HepG2 (cell line): Measurements from ENCODE around the gene PTEN. TPM values are rescaled to one million over a fixed set of nuclear protein-coding genes. Genes with fewer than 3 reads are reported as not detected.

Experiments
- ATAC-seq: fragments of 200-7000 bp; cut with Tn5 transposase; 3 replicates; pipeline ENCODE4 v1.9.1; 2020; ENCODE audit warnings: mild to moderate bottlenecking, moderate library complexity
- BruUV-seq: library from RNA; stranded (reverse); fragments of 400-500 nt; replicated peaks from 2 replicates; lab custom pipeline; 2021; lab: Mats Ljungman, UMichigan
- CTCF ChIA-PET: fragments of 300-600 bp; formaldehyde crosslinking; extraction: SDS; loops from one replicate; lab custom pipeline; 2021; ENCODE audit warnings: low total read pairs, inconsistent platforms, low intra/inter-chr PET ratio; lab: Yijun Ruan, JAX
- POLR2A ChIA-PET: fragments of 350-600 bp; sonication (Branson Sonifier 250); formaldehyde crosslinking; loops from one replicate; lab custom pipeline; 2020; ENCODE audit warnings: antibody characterized with exemption, inconsistent platforms; lab: Yijun Ruan, JAX
- DNase-seq: peaks from one replicate; pipeline ENCODE4 v3.0.0-alpha.2; 2015; ENCODE audit warnings: low spot score
- FAIRE-seq: peaks from 3 replicates; lab custom pipeline; 2011; peaks lifted over from hg19 to GRCh38; lab: Jason Lieb, UNC
- H2AFZ ChIP-seq: one replicate; pipeline ENCODE4 v1.6.1; 2011; ENCODE audit warnings: low read length, inconsistent platforms
- H3K27ac ChIP-seq: fragments of 300-600 bp; 3 replicates; pipeline ENCODE4 v1.8.0; 2011; ENCODE audit warnings: mixed run types, mild to moderate bottlenecking, mixed read lengths, low read length, inconsistent platforms; ENCODE audit not compliant: insufficient read depth; ENCODE audit errors: extremely low read length
- H3K27me3 ChIP-seq, 2 experiments: fragments of 200-600 bp in 1 of 2; 2 replicates in 1 of 2; 3 replicates in 1 of 2; pipeline versions ENCODE4 v1.6.0 to v1.8.0; 2011; ENCODE audit warnings: low read length in 2 of 2, mild to moderate bottlenecking in 2 of 2, moderate library complexity in 2 of 2, inconsistent platforms in 1 of 2; ENCODE audit not compliant: insufficient read depth in 2 of 2, control insufficient read depth in 1 of 2
- H3K36me3 ChIP-seq, 2 experiments: fragments of 200-600 bp in 1 of 2; replicated peaks in 1 of 2; 2 replicates in 1 of 2; 3 replicates in 1 of 2; pipeline versions ENCODE4 v1.5.1 to v1.8.0; 2011; ENCODE audit warnings: low read length in 2 of 2, inconsistent platforms in 1 of 2; ENCODE audit not compliant: insufficient read depth in 2 of 2, control insufficient read depth in 1 of 2
- H3K4me1 ChIP-seq: 2 replicates; pipeline ENCODE4 v1.5.1; 2012; ENCODE audit warnings: low read length, inconsistent platforms; ENCODE audit not compliant: insufficient read depth
- H3K4me2 ChIP-seq: 2 replicates; pipeline ENCODE4 v1.6.0; 2011; ENCODE audit warnings: low read depth, low read length, inconsistent platforms
- H3K4me3 ChIP-seq, 3 experiments: fragments of 200-600 bp in 1 of 3; sonication (generic), shearing (Covaris generic) in 1 of 3; replicated peaks in 1 of 3; 2 replicates each; pipeline ENCODE4 v1.5.1; 2011 to 2016; ENCODE audit warnings: low read length in 3 of 3, inconsistent platforms in 2 of 3, low read depth in 2 of 3, mild to moderate bottlenecking in 2 of 3, control low read depth in 1 of 3, mixed read lengths in 1 of 3; ENCODE audit not compliant: insufficient read depth in 1 of 3
- H3K79me2 ChIP-seq: one replicate; pipeline ENCODE4 v1.6.1; 2011; ENCODE audit warnings: low read length, inconsistent platforms; ENCODE audit not compliant: insufficient read depth
- H3K9ac ChIP-seq: 2 replicates; pipeline ENCODE4 v1.6.0; 2011; ENCODE audit warnings: mild to moderate bottlenecking, low read depth, low read length, inconsistent platforms; ENCODE audit not compliant: insufficient read depth
- H3K9me3 ChIP-seq: 2 replicates; pipeline ENCODE4 v1.5.1; 2012; ENCODE audit warnings: mild to moderate bottlenecking, low read length
- H4K20me1 ChIP-seq: 2 replicates; pipeline ENCODE4 v1.6.0; 2011; ENCODE audit warnings: inconsistent platforms, mild to moderate bottlenecking, low read length, moderate library complexity; ENCODE audit not compliant: insufficient read depth
- ARNTL ChIP-seq: sonication (generic); formaldehyde crosslinking; IDR thresholded peaks from 2 replicates; pipeline ENCODE4 v1.4.0; 2020; ENCODE audit warnings: mild to moderate bottlenecking, missing genetic modification reagents
- CHD4 ChIP-seq: fragments of 200-600 bp; sonication (generic); IDR thresholded peaks from 2 replicates; pipeline ENCODE4 v1.7.0; 2017; ENCODE audit warnings: mild to moderate bottlenecking, low read length, borderline replicate concordance
- DNMT1 ChIP-seq: sonication (generic); formaldehyde crosslinking; IDR thresholded peaks from 2 replicates; pipeline ENCODE4 v1.5.1; 2020; ENCODE audit warnings: mild to moderate bottlenecking, missing genetic modification reagents
- MAFF ChIP-seq: IDR thresholded peaks from 2 replicates; pipeline ENCODE4 v1.6.1; 2011; ENCODE audit warnings: low read depth, low read length, improper control_type of control experiment
- MAFK ChIP-seq, 2 experiments: IDR thresholded peaks in 1 of 2; conservative IDR thresholded peaks in 1 of 2; 2 replicates each; pipeline ENCODE4 v1.6.1; 2011; ENCODE audit warnings: improper control_type of control experiment in 2 of 2, low read length in 2 of 2
- MTA3 ChIP-seq: sonication (generic); formaldehyde crosslinking; IDR thresholded peaks from 2 replicates; pipeline ENCODE4 v1.4.0; 2020; ENCODE audit warnings: missing genetic modification reagents
- RBFOX2 ChIP-seq: fragments of 200-400 bp; formaldehyde crosslinking; IDR thresholded peaks from 2 replicates; pipeline ENCODE4 v1.6.1; 2017; ENCODE audit warnings: low read depth, mild to moderate bottlenecking, low read length
- REST ChIP-seq, 2 experiments: IDR thresholded peaks; 2 replicates each; pipeline ENCODE4 v1.6.1; 2011 to 2012; ENCODE audit warnings: low read length in 2 of 2, borderline replicate concordance in 1 of 2, low read depth in 1 of 2, mild to moderate bottlenecking in 1 of 2, moderate library complexity in 1 of 2
- THRA ChIP-seq: sonication (generic); formaldehyde crosslinking; IDR thresholded peaks from 2 replicates; pipeline ENCODE4 v1.4.0; 2020; ENCODE audit warnings: missing genetic modification reagents, borderline replicate concordance
- ZBTB2 ChIP-seq: sonication (generic); formaldehyde crosslinking; IDR thresholded peaks from 2 replicates; pipeline ENCODE4 v1.8.0; 2022; ENCODE audit warnings: low read depth, missing genetic modification reagents
- ZNF615 ChIP-seq: sonication (generic); formaldehyde crosslinking; IDR thresholded peaks from 2 replicates; pipeline ENCODE4 v1.5.0; 2020; ENCODE audit warnings: mild to moderate bottlenecking, missing genetic modification reagents, borderline replicate concordance
- whole genome bisulfite sequencing: methylation state at CpG from one replicate; pipeline ENCODE4 v1.1.6; 2017; ENCODE audit warnings: low lambda C conversion rate; 5-methylcytosine and 5-hydroxymethylcytosine counted together
- in situ Hi-C: cut with HindIII; loops from 2 replicates; pipeline ENCODE4 v1.10.0; 2017; ENCODE audit warnings: low pct_unique_long_range_greater_than_20kb; ENCODE audit not compliant: extremely low pct_ligation_motif_present
- intact Hi-C: fragments of 100-400 bp; cut with micrococcal nuclease; formaldehyde crosslinking; loops from one replicate; pipeline ENCODE4 v1.10.0; 2022; ENCODE audit not compliant: unreplicated experiment
- polyA plus RNA-seq, 8 experiments: library from polyadenylated mRNA; depleted of rRNA in 3 of 8; stranded (reverse) in 7 of 8; unstranded in 1 of 8; fragments of >200 nt; fragmentation: Illumina TruSeq in 4 of 8; extraction: Trizol in 4 of 8; gene quantifications; 2 replicates each; pipeline versions ENCODE4 v1.2.1 to v1.2.3, GENCODE V29; 2011 to 2016; ENCODE audit warnings: low read depth in 4 of 8, missing spikeins in 1 of 8, mixed read lengths in 1 of 8; ENCODE audit not compliant: insufficient read depth in 1 of 8
- total RNA-seq, 5 experiments: library from RNA; depleted of rRNA; stranded (reverse); fragments of >200 nt; fragmentation: Illumina TruSeq; extraction: Trizol; gene quantifications; 2 replicates each; pipeline ENCODE4 v1.2.3, GENCODE V29; 2016; ENCODE audit warnings: low read depth in 1 of 5

PTEN gene
- total and polyA plus RNA-seq, 2 of the 13 experiments (the other 11 are each of a cell fraction or from before 2014, with no cell fraction given): 30.3 to 61.3 TPM

- POLR2A ChIA-PET: interaction anchor here (1.1 to 6.6 kb wide), 2 partner anchors 7 to 52 kb away, joined by 3 to 26 read pairs; partner anchors contain the start of genes ATAD1, KLLN and PTEN
- intact Hi-C loops: no loop called here
- Histone ChIP-seq H2AFZ (no peak overlapping the region), H3K79me2 (peaks cover 99% of the 10 kb centered on the region), H3K4me3 (no peak overlapping the region), H3K27ac (no peak overlapping the region), H3K9me3 (no peaks in the 10 kb centered on the region), H3K4me2 (peak overlapping the region; percentile 24; the same call in 1 of the 2 replicates), H3K36me3 (no peaks in the 10 kb centered on the region; a peak in 1 of 5 replicates), H3K9ac (no peak overlapping the region), H3K4me1 (peaks cover 50% of the 10 kb centered on the region), H3K27me3 (no peaks in the 10 kb centered on the region), H4K20me1 (peaks cover 60% of the 10 kb centered on the region)
- ATAC-seq (no peak), DNase-seq (no peak), FAIRE-seq (no peak)
- CTCF ChIA-PET: no interaction called here
- no TSS peak for BruUV-seq
- WGBS: 93% methylated on average over 3 of the region's 3 CpGs
- no peak for TF ChIP-seq REST (IDR thresholded peaks at IDR 0.05; ENCODE audit: borderline replicate concordance in 1 of 2, low read depth in 1 of 2, low read length in 2 of 2)
- TF ChIP-seq RBFOX2: 0 out of 2 replicates have a peak, but pooled peaks have one; percentile 13
- TF ChIP-seq THRA (CRISPR knock-in tag): no peak
- TF ChIP-seq DNMT1 (CRISPR knock-in tag): no peak
- peak; percentile 49 to 64 for TF ChIP-seq MAFK (conservative IDR thresholded peaks at IDR 0.05 in 1 of 2, IDR thresholded peaks at IDR 0.05 in 1 of 2; ENCODE audit: low read length in 2 of 2)
- TF ChIP-seq MAFF: peak; percentile 53
- no peak for TF ChIP-seq MTA3
- no peak for TF ChIP-seq ZBTB2 (CRISPR knock-in tag)
- no peak for TF ChIP-seq CHD4
- no peak for TF ChIP-seq ZNF615 (CRISPR knock-in tag)
- TF ChIP-seq ARNTL (CRISPR knock-in tag): no peak
- in situ Hi-C loops: no loop called here
These were observed 6.5 kb downstream of the PTEN start for GRCh38 chr10:87869773-87870551.
